ENCODE measurements around the gene OSER1.

The OSER1 gene

GRCh38 chr20:44171775-44172571 lies 38.6 kb downstream of the OSER1 start:
- Histone ChIP-seq H3K4me1 (no peaks in the 10 kb centered on the region), H3K4me3 (ENCODE audit: low read depth, low read length) (no peak overlapping the region), H3K9me3 (no peaks in the 10 kb centered on the region), H3K27me3 (peaks cover 11% of the 10 kb centered on the region; the same call in 1 of the 2 replicates), H3K36me3 (no peaks in the 10 kb centered on the region)
- no peak for DNase-seq
- TF ChIP-seq CTCF (IDR thresholded peaks at IDR 0.05; ENCODE audit: low read depth, low read length), result no peak

- Histone ChIP-seq H3K4me1 (no peaks in the 10 kb centered on the region), H3K9me3 (no peaks in the 10 kb centered on the region), H3K4me3 (ENCODE audit: low read depth, low read length) (no peak overlapping the region), H3K36me3 (no peaks in the 10 kb centered on the region), H3K27me3 (peaks cover 12% of the 10 kb centered on the region; the same call in 1 of the 2 replicates)
- TF ChIP-seq CTCF (IDR thresholded peaks at IDR 0.05; ENCODE audit: low read depth, low read length), result no peak
- no peak for DNase-seq
These were observed 39.7 kb downstream of the OSER1 start for GRCh38 chr20:44170816-44171410.

GRCh38 chr20:44167736-44168135 lies 42.8 kb downstream of the OSER1 start:
- TF ChIP-seq CTCF (IDR thresholded peaks at IDR 0.05; ENCODE audit: low read depth, low read length), result no peak
- Histone ChIP-seq H3K4me3 (ENCODE audit: low read depth, low read length) (no peak overlapping the region), H3K4me1 (no peaks in the 10 kb centered on the region), H3K36me3 (no peaks in the 10 kb centered on the region), H3K9me3 (peaks cover 2% of the 10 kb centered on the region; the same call in 1 of the 2 replicates), H3K27me3 (peaks cover 21% of the 10 kb centered on the region; the same call in 1 of the 2 replicates)
- no peak for DNase-seq

- Histone ChIP-seq H3K36me3 (no peaks in the 10 kb centered on the region), H3K9me3 (peaks cover 2% of the 10 kb centered on the region; the same call in 1 of the 2 replicates), H3K4me3 (ENCODE audit: low read depth, low read length) (no peak overlapping the region), H3K4me1 (no peaks in the 10 kb centered on the region), H3K27me3 (peaks cover 16% of the 10 kb centered on the region; the same call in 1 of the 2 replicates)
- no peak for TF ChIP-seq CTCF (IDR thresholded peaks at IDR 0.05; ENCODE audit: low read depth, low read length)
- DNase-seq, result no peak
These were observed 44.1 kb downstream of the OSER1 start for GRCh38 chr20:44166477-44166876.

- H3K9me3 ChIP-seq, result peaks cover 2% of the 10 kb centered on the region; the same call in 1 of the 2 replicates
- no peak for DNase-seq
- H3K4me1 ChIP-seq, result no peaks in the 10 kb centered on the region
These were observed 44.6 kb downstream of the OSER1 start for GRCh38 chr20:44166008-44166407.

More at GRCh38 chr20:44166008-44166407, 44.6 kb downstream of the OSER1 start:
- H3K4me3 ChIP-seq (ENCODE audit: low read depth, low read length), result no peak overlapping the region
- H3K36me3 ChIP-seq, result no peaks in the 10 kb centered on the region
- H3K27me3 ChIP-seq, result peaks cover 12% of the 10 kb centered on the region; the same call in 1 of the 2 replicates
- TF ChIP-seq CTCF (IDR thresholded peaks at IDR 0.05; ENCODE audit: low read depth, low read length), result no peak
